ENCODE measurements around the gene KIFC1. TPM values are rescaled to one million over a fixed set of nuclear protein-coding genes. Genes with fewer than 3 reads are reported as not detected.

The KIFC1 gene
- total and polyA plus RNA-seq, 9 of the 15 experiments (the other 6 are each of a cell fraction or from before 2014, with no cell fraction given), result 1.3 to 95.2 (median 76.9) TPM

DNA sequence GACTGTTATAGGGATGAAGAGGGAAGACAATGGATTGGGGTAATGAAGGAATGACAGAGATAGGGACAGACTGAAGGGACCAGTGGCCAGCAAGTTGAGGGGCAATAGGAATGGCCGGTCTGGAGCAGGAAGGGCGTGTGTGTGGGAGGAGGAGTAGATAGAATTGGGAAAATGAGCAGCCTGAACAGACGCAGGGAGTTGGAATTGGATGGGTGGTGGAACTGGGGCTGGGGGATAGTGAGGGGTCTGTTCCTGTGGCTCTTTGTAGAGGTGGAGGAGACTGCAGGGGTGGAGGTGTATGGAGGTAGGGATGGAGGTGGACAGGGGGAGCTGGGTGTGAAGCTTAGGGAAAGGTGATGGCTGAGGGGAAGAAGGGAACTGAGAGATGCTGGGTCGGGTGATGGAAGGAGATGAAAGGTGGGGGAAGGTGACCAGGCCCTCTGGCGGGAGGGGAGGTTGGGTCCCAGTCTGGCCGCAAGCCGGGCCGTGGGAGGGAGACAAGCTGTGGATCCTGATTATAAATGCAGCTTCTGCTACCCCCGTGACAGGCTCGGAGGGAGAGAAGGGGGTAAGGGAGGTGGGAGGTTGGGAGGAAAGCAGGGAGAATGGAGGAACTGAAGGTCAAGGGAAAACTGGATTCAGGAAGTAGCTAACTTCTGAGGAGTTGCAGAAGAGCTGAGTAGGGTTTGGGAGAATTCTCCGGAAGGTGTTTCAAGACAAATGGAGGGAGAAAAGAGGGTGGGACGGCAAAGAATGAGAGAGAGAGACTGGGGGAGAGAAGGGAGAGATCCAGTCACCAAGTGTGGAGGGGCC is 33.4 kb downstream of the KIFC1 start (continued):
- TF ChIP-seq POLR2AphosphoS5 (IDR thresholded peaks at IDR 0.05; ENCODE audit: control insufficient read depth, insufficient read depth, low read depth, low read length) (peak; percentile 75), PHB2 (IDR thresholded peaks at IDR 0.05; ENCODE audit: low read depth) (peak; percentile 73; the same call in 1 of the 2 replicates), KLF1 (tag; IDR thresholded peaks at IDR 0.05) (0 out of 2 replicates have a peak, but pooled peaks have one; percentile 25), TRIM25 (IDR thresholded peaks at IDR 0.05; ENCODE audit: borderline replicate concordance) (peak; percentile 90; the same call in 1 of the 2 replicates), MYNN (IDR thresholded peaks at IDR 0.05) (0 out of 2 replicates have a peak, but pooled peaks have one; percentile 4), MYNN (CRISPR knock-in tag; IDR thresholded peaks at IDR 0.05) (no peak), HES1 (IDR thresholded peaks at IDR 0.05; ENCODE audit: low read depth) (0 out of 2 replicates have a peak, but pooled peaks have one; percentile 14), KDM5B (IDR thresholded peaks at IDR 0.05; ENCODE audit: insufficient replicate concordance, low read depth, low read length) (peak; percentile 50), MTA1 (IDR thresholded peaks at IDR 0.05; ENCODE audit: borderline replicate concordance) (peak; percentile 81), HMGXB4 (CRISPR knock-in tag; IDR thresholded peaks at IDR 0.05) (0 out of 2 replicates have a peak, but pooled peaks have one; percentile 13), TSC22D4 (tag; IDR thresholded peaks at IDR 0.05) (no peak), HDAC1 (IDR thresholded peaks at IDR 0.05) (peak in 1 of 2 experiments; percentile 82; a peak in 1 of 4 replicates), RCOR1 (IDR thresholded peaks at IDR 0.05; ENCODE audit: borderline replicate concordance in 1 of 2, low read depth in 2 of 2, low read length in 2 of 2) (peak in 1 of 2 experiments; percentile 51; a peak in 1 of 4 replicates), ZNF561 (CRISPR knock-in tag; conservative IDR thresholded peaks at IDR 0.05) (no peak), KHSRP (IDR thresholded peaks at IDR 0.05) (0 out of 2 replicates have a peak, but pooled peaks have one; percentile 37), NKRF (IDR thresholded peaks at IDR 0.05; ENCODE audit: borderline replicate concordance) (peak; percentile 86), BCL6 (CRISPR knock-in tag; IDR thresholded peaks at IDR 0.05) (no peak), SRSF9 (IDR thresholded peaks at IDR 0.05; ENCODE audit: borderline replicate concordance, low read depth, low read length) (no peak)
- TF ChIP-seq, protein P1, sequence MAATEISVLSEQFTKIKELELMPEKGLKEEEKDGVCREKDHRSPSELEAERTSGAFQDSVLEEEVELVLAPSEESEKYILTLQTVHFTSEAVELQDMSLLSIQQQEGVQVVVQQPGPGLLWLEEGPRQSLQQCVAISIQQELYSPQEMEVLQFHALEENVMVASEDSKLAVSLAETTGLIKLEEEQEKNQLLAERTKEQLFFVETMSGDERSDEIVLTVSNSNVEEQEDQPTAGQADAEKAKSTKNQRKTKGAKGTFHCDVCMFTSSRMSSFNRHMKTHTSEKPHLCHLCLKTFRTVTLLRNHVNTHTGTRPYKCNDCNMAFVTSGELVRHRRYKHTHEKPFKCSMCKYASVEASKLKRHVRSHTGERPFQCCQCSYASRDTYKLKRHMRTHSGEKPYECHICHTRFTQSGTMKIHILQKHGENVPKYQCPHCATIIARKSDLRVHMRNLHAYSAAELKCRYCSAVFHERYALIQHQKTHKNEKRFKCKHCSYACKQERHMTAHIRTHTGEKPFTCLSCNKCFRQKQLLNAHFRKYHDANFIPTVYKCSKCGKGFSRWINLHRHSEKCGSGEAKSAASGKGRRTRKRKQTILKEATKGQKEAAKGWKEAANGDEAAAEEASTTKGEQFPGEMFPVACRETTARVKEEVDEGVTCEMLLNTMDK (IDR thresholded peaks at IDR 0.05; ENCODE audit: borderline replicate concordance, insufficient read depth, low read depth, low read length, poor library complexity, severe bottlenecking), result peak; percentile 22
